ENCODE data around the gene EPHB3. TPM values are rescaled to one million over a fixed set of nuclear protein-coding genes. Genes with fewer than 3 reads are reported as not detected.

EPHB3 gene
- total and polyA plus RNA-seq, 8 donors: 8.1 to 32.9 (median 26.8) TPM

- intact Hi-C loops (cut with DNase I): no loop called here
- no peak overlapping the region for H3K4me3 ChIP-seq
Measured at GRCh38 chr3:184584464-184584891, 22.9 kb downstream of the EPHB3 start.

GRCh38 chr3:184585545-184585944, 24.0 kb downstream of the EPHB3 start:
- Histone ChIP-seq H3K4me3 (no peak overlapping the region), H3K36me3 (peaks cover 0 to 13% of the 10 kb centered on the region in 2 donors), H3K9me3 (no peaks in the 10 kb centered on the region), H3K27me3 (peaks cover 0 to 24% of the 10 kb centered on the region in 2 donors), H3K27ac (no peak overlapping the region), H3K4me1 (peaks cover 10 to 32% of the 10 kb centered on the region in 2 donors)
- TF ChIP-seq CTCF (IDR thresholded peaks at IDR 0.05): no peak
- DNase-seq (peak in 1 of 4 donors; percentile 32), ATAC-seq (no peak)
- intact Hi-C loops (cut with DNase I): no loop called here

More at GRCh38 chr3:184584464-184584891, 22.9 kb downstream of the EPHB3 start:
- Histone ChIP-seq H3K4me1 (peaks cover 10 to 32% of the 10 kb centered on the region in 2 donors), H3K9me3 (no peaks in the 10 kb centered on the region), H3K27me3 (peaks cover 0 to 24% of the 10 kb centered on the region in 2 donors), H3K27ac (no peak overlapping the region), H3K36me3 (peaks cover 0 to 18% of the 10 kb centered on the region in 2 donors)
- TF ChIP-seq CTCF (IDR thresholded peaks at IDR 0.05): no peak
- DNase-seq (no peak), ATAC-seq (peak; percentile 47)

- Histone ChIP-seq H3K9me3 (no peaks in the 10 kb centered on the region), H3K27me3 (peaks cover 0 to 24% of the 10 kb centered on the region in 2 donors), H3K4me3 (no peak overlapping the region), H3K4me1 (peaks cover 10 to 32% of the 10 kb centered on the region in 2 donors), H3K36me3 (peaks cover 0 to under 1% of the 10 kb centered on the region in 2 donors), H3K27ac (no peak overlapping the region)
- no peak for TF ChIP-seq CTCF (IDR thresholded peaks at IDR 0.05)
- DNase-seq: peak in 1 of 4 donors; percentile 49
- no peak for ATAC-seq
- intact Hi-C loops (cut with DNase I): no loop called here
Measured at GRCh38 chr3:184586851-184587250, 25.3 kb downstream of the EPHB3 start.

GRCh38 chr3:184588776-184589175, 27.2 kb downstream of the EPHB3 start:
- Histone ChIP-seq H3K27me3 (peaks cover 0 to 9% of the 10 kb centered on the region in 2 donors), H3K4me3 (no peak overlapping the region), H3K27ac (no peak overlapping the region), H3K9me3 (no peaks in the 10 kb centered on the region), H3K36me3 (no peaks in the 10 kb centered on the region), H3K4me1 (peaks cover 2 to 14% of the 10 kb centered on the region in 2 donors)
- DNase-seq (no peak), ATAC-seq (no peak)
- intact Hi-C loops (cut with DNase I): no loop called here
- no peak for TF ChIP-seq CTCF (IDR thresholded peaks at IDR 0.05)

GRCh38 chr3:184590795-184591194, 29.2 kb downstream of the EPHB3 start:
- no peaks in the 10 kb centered on the region for H3K36me3 ChIP-seq
- DNase-seq (peak in 2 of 4 donors; percentile 40 to 66), ATAC-seq (no peak)
- H3K27ac ChIP-seq: no peak overlapping the region
- no peaks in the 10 kb centered on the region for H3K27me3 ChIP-seq
- intact Hi-C loops (cut with DNase I): no loop called here
- H3K4me3 ChIP-seq: no peak overlapping the region
- no peak for TF ChIP-seq CTCF (IDR thresholded peaks at IDR 0.05)
- peaks cover 0 to 8% of the 10 kb centered on the region in 2 donors for H3K4me1 ChIP-seq
- no peaks in the 10 kb centered on the region for H3K9me3 ChIP-seq
